Endothelial cell (in vitro differentiated cells): Measurements from ENCODE around the gene RASAL2. TPM values are rescaled to one million over a fixed set of nuclear protein-coding genes. Genes with fewer than 3 reads are reported as not detected.
"Not testable (repeated sequence)": the region's sequence is repeated elsewhere in the genome, so short reads cannot be mapped to it uniquely, and the experiment has no call there.

Source experiments
- DNase-seq: peaks from one replicate; pipeline ENCODE4 v3.0.0; 2021; ENCODE audit warnings: low spot score
- H3K27ac Mint-ChIP-seq: one replicate; pipeline ENCODE4 v1.8.0; 2021; ENCODE audit warnings: mixed read lengths, inconsistent platforms; ENCODE audit not compliant: unreplicated experiment
- H3K27me3 Mint-ChIP-seq: one replicate; pipeline ENCODE4 v1.8.0; 2021; ENCODE audit warnings: mild to moderate bottlenecking, moderate library complexity, mixed read lengths, inconsistent platforms; ENCODE audit not compliant: unreplicated experiment
- H3K36me3 Mint-ChIP-seq: one replicate; pipeline ENCODE4 v1.8.0; 2021; ENCODE audit warnings: mild to moderate bottlenecking, low read depth, mixed read lengths, inconsistent platforms; ENCODE audit not compliant: unreplicated experiment
- H3K4me1 Mint-ChIP-seq: one replicate; pipeline ENCODE4 v1.8.0; 2021; ENCODE audit warnings: mild to moderate bottlenecking, mixed read lengths, inconsistent platforms; ENCODE audit not compliant: unreplicated experiment
- H3K4me3 Mint-ChIP-seq: one replicate; pipeline ENCODE4 v1.8.0; 2021; ENCODE audit warnings: mild to moderate bottlenecking, mixed read lengths, inconsistent platforms; ENCODE audit not compliant: unreplicated experiment
- H3K9me3 Mint-ChIP-seq: one replicate; pipeline ENCODE4 v1.8.0; 2021; ENCODE audit warnings: mixed read lengths, inconsistent platforms; ENCODE audit not compliant: unreplicated experiment
- CTCF ChIP-seq: fragments of 200-600 bp; sonication (generic); IDR thresholded peaks from one replicate; pipeline ENCODE4 v1.5.0; 2021; ENCODE audit warnings: antibody characterized with exemption; ENCODE audit not compliant: unreplicated experiment
- total RNA-seq: library from RNA; stranded (reverse); fragmentation: NEBNext Ultra II Directional; extraction: Animal tissue kit (Norgen Biotek cat#: 25700); gene quantifications from one replicate; pipeline ENCODE4 v1.2.1, GENCODE V29; 2021; ENCODE audit not compliant: unreplicated experiment

RASAL2 gene
- total RNA-seq, 1 donor from 2014 or later: 82.1 TPM

- Mint-ChIP-seq H3K4me1 (peaks cover 25% of the 10 kb centered on the region), H3K27ac (no peak overlapping the region), H3K27me3 (peaks cover 10% of the 10 kb centered on the region), H3K4me3 (peak overlapping the region; percentile 38), H3K36me3 (no peaks in the 10 kb centered on the region), H3K9me3 (no peaks in the 10 kb centered on the region)
- no peak for DNase-seq
- TF ChIP-seq CTCF: no peak
Measured at GRCh38 chr1:178500936-178501554, 407.1 kb downstream of the RASAL2 start.

- no peak overlapping the region for H3K4me3 Mint-ChIP-seq
- peaks cover 25% of the 10 kb centered on the region for H3K4me1 Mint-ChIP-seq
- no peaks in the 10 kb centered on the region for H3K36me3 Mint-ChIP-seq
- no peaks in the 10 kb centered on the region for H3K9me3 Mint-ChIP-seq
- peaks cover 6% of the 10 kb centered on the region for H3K27me3 Mint-ChIP-seq
- H3K27ac Mint-ChIP-seq: no peak overlapping the region
- TF ChIP-seq CTCF: peak; percentile 90
- peak; percentile 86 for DNase-seq
Measured at GRCh38 chr1:178501705-178502329, 407.9 kb downstream of the RASAL2 start.

- DNase-seq: no peak
- Mint-ChIP-seq H3K36me3 (no peaks in the 10 kb centered on the region), H3K4me1 (peaks cover 25% of the 10 kb centered on the region), H3K27me3 (peaks cover 6% of the 10 kb centered on the region), H3K9me3 (no peaks in the 10 kb centered on the region), H3K4me3 (no peak overlapping the region), H3K27ac (no peak overlapping the region)
- no peak for TF ChIP-seq CTCF
Measured at GRCh38 chr1:178502330-178502714, 408.4 kb downstream of the RASAL2 start.

GRCh38 chr1:178502856-178503255, 409.0 kb downstream of the RASAL2 start:
- Mint-ChIP-seq H3K4me3 (no peak overlapping the region), H3K27ac (no peak overlapping the region), H3K27me3 (peaks cover 4% of the 10 kb centered on the region), H3K4me1 (peaks cover 25% of the 10 kb centered on the region), H3K9me3 (no peaks in the 10 kb centered on the region), H3K36me3 (no peaks in the 10 kb centered on the region)
- no peak for DNase-seq
- TF ChIP-seq CTCF: no peak

GRCh38 chr1:178503316-178503715, 409.4 kb downstream of the RASAL2 start:
- not testable (repeated sequence) for H3K36me3 Mint-ChIP-seq, H3K9me3 Mint-ChIP-seq, H3K27ac Mint-ChIP-seq, DNase-seq, H3K27me3 Mint-ChIP-seq, H3K4me3 Mint-ChIP-seq
- H3K4me1 Mint-ChIP-seq: peaks cover 25% of the 10 kb centered on the region
